PC-9 (cell line): Measurements from ENCODE around the gene TMCC2. TPM values are rescaled to one million over a fixed set of nuclear protein-coding genes. Genes with fewer than 3 reads are reported as not detected.
"Not testable (repeated sequence)": the region's sequence is repeated elsewhere in the genome, so short reads cannot be mapped to it uniquely, and the experiment has no call there.

Source experiments
- BruUV-seq: library from RNA; stranded (reverse); fragments of 400-500 nt; replicated peaks from 2 replicates; lab custom pipeline; 2021; lab: Mats Ljungman, UMichigan
- CTCF ChIA-PET: fragments of 300-600 bp; sonication (Branson Sonifier 250); formaldehyde crosslinking; loops from one replicate; lab custom pipeline; 2022; ENCODE audit warnings: antibody characterized with exemption; lab: Charles Lee
- POLR2A ChIA-PET: fragments of 300-600 bp; sonication (Branson Sonifier 250); formaldehyde crosslinking; loops from one replicate; lab custom pipeline; 2022; ENCODE audit warnings: antibody characterized with exemption; ENCODE audit not compliant: unreplicated experiment; lab: Charles Lee
- DNase-seq, 2 experiments: peaks; one replicate each; pipeline versions ENCODE4 v3.0.0 to v3.0.0-alpha.2; 2015 to 2022; ENCODE audit warnings: mixed read lengths in 1 of 2
- H2AFZ ChIP-seq: fragments of 200-600 bp; sonication (generic); 2 replicates; pipeline ENCODE4 v1.8.1; 2017; ENCODE audit warnings: antibody characterized with exemption
- H3F3A ChIP-seq: fragments of 200-600 bp; sonication (generic); 2 replicates; pipeline ENCODE4 v1.8.1; 2017; ENCODE audit warnings: antibody characterized with exemption, mild to moderate bottlenecking, low read depth; ENCODE audit not compliant: insufficient read depth
- H3K27ac ChIP-seq: fragments of 200-600 bp; sonication (generic); 2 replicates; pipeline ENCODE4 v1.6.1; 2016; ENCODE audit warnings: mixed run types
- H3K27me3 ChIP-seq: fragments of 200-600 bp; sonication (generic); 2 replicates; pipeline ENCODE4 v1.6.1; 2016; ENCODE audit warnings: low read depth, mixed run types; ENCODE audit not compliant: insufficient read depth
- H3K36me3 ChIP-seq: fragments of 200-600 bp; sonication (generic); 2 replicates; pipeline ENCODE4 v1.6.1; 2016; ENCODE audit warnings: low read depth, mixed run types
- H3K4me1 ChIP-seq: fragments of 200-600 bp; sonication (generic); replicated peaks from 2 replicates; pipeline ENCODE4 v1.6.1; 2016; ENCODE audit warnings: mixed run types; ENCODE audit not compliant: insufficient read depth
- H3K4me2 ChIP-seq: fragments of 200-600 bp; sonication (generic); 2 replicates; pipeline ENCODE4 v1.6.1; 2017; ENCODE audit warnings: mixed run types
- H3K4me3 ChIP-seq: fragments of 200-600 bp; sonication (generic); 2 replicates; pipeline ENCODE4 v1.6.1; 2016; ENCODE audit warnings: mixed run types
- H3K79me2 ChIP-seq: fragments of 200-600 bp; sonication (generic); 2 replicates; pipeline ENCODE4 v1.6.1; 2017; ENCODE audit warnings: low read depth, mixed run types
- H3K9me2 ChIP-seq: fragments of 200-600 bp; sonication (generic); 2 replicates; pipeline ENCODE4 v1.8.1; 2017; ENCODE audit warnings: mild to moderate bottlenecking; ENCODE audit not compliant: insufficient read depth
- H3K9me3 ChIP-seq: fragments of 200-600 bp; sonication (generic); 2 replicates; pipeline ENCODE4 v1.8.1; 2016; ENCODE audit warnings: low read depth; ENCODE audit not compliant: insufficient read depth
- H4K20me1 ChIP-seq: fragments of 200-600 bp; sonication (generic); 2 replicates; pipeline ENCODE4 v1.8.1; 2017; ENCODE audit not compliant: insufficient read depth
- CTCF ChIP-seq: fragments of 200-600 bp; sonication (generic); conservative IDR thresholded peaks from 2 replicates; pipeline ENCODE4 v1.6.1; 2017; ENCODE audit warnings: mixed run types, antibody characterized with exemption, mild to moderate bottlenecking, moderate library complexity
- EZH2 ChIP-seq: fragments of 200-600 bp; sonication (generic); IDR thresholded peaks from 2 replicates; pipeline ENCODE4 v1.8.0; 2017; ENCODE audit warnings: antibody characterized with exemption, low read depth
- intact Hi-C: fragments of 100-400 bp; cut with micrococcal nuclease; formaldehyde crosslinking; loops from one replicate; pipeline ENCODE4 v1.10.0; 2022; ENCODE audit not compliant: unreplicated experiment
- total RNA-seq: library from RNA; stranded (reverse); gene quantifications from 2 replicates; pipeline ENCODE4 v1.2.3, GENCODE V29; 2021

Gene TMCC2
- total RNA-seq, 1 experiment from 2014 or later = 0.79 TPM

GRCh38 chr1:205232127-205232820 lies 4.5 kb downstream of the TMCC2 start:
- CTCF ChIA-PET = no interaction called here

DNA sequence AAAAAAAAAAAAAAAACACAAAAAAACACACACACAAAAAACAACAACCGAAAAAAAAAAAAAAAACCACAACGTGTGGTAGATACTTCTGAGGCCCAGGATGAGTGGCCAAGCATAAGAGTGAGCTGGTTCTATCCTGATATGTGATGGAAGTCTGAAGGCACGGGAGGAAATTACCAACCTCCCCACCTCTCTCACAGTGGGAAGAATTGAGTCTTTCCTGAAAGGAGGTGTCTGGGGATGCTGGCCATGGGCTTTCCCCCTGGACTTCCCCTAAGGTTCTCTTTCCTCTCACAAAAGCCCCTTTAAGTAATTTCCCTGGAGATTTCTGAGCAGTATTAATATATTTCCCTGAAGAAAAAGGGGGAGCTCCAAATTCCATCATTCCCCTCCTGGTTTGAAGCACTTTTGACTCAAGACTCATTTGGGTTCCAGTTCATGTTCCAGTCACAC lies 5.2 kb downstream of the TMCC2 start:
- Histone ChIP-seq H2AFZ (no peak overlapping the region), H3F3A (peaks cover 4% of the 10 kb centered on the region; the same call in 1 of the 2 replicates), H3K4me1 (no peaks in the 10 kb centered on the region), H3K79me2 (no peaks in the 10 kb centered on the region), H4K20me1 (no peaks in the 10 kb centered on the region), H3K4me2 (no peak overlapping the region), H3K36me3 (no peaks in the 10 kb centered on the region), H3K9me2 (no peaks in the 10 kb centered on the region), H3K27me3 (peaks cover 10% of the 10 kb centered on the region; the same call in 1 of the 2 replicates), H3K9me3 (no peaks in the 10 kb centered on the region), H3K4me3 (no peak overlapping the region), H3K27ac (no peak overlapping the region)
- DNase-seq = no peak
- CTCF ChIA-PET = no interaction called here
- TF ChIP-seq EZH2 (no peak), CTCF (no peak)
- no TSS peak for BruUV-seq
- POLR2A ChIA-PET = no interaction called here
- intact Hi-C loops = no loop called here

More at GRCh38 chr1:205232127-205232820, 4.5 kb downstream of the TMCC2 start:
- Histone ChIP-seq H3K9me2 (no peaks in the 10 kb centered on the region), H3K79me2 (no peaks in the 10 kb centered on the region), H3K36me3 (no peaks in the 10 kb centered on the region), H4K20me1 (no peaks in the 10 kb centered on the region), H3K27me3 (peaks cover 5% of the 10 kb centered on the region; the same call in 1 of the 2 replicates), H3K4me2 (no peak overlapping the region), H3K27ac (no peak overlapping the region), H3K4me1 (0 out of 2 replicates have a peak, but pooled peaks cover 3% of the 10 kb centered on the region), H3K9me3 (no peaks in the 10 kb centered on the region), H3K4me3 (no peak overlapping the region), H3F3A (peaks cover 4% of the 10 kb centered on the region; the same call in 1 of the 2 replicates), H2AFZ (no peak overlapping the region)
- TF ChIP-seq CTCF (no peak), EZH2 (no peak)
- POLR2A ChIA-PET = no interaction called here
- intact Hi-C loops = no loop called here
- BruUV-seq = no TSS peak
- no peak for DNase-seq

- H3K79me2 ChIP-seq, intact Hi-C loops, H3K4me3 ChIP-seq, BruUV-seq, H3K36me3 ChIP-seq, H3F3A ChIP-seq, H2AFZ ChIP-seq, H3K4me2 ChIP-seq, DNase-seq, H3K9me2 ChIP-seq, H3K27ac ChIP-seq, H4K20me1 ChIP-seq, H3K4me1 ChIP-seq, H3K9me3 ChIP-seq: not testable (repeated sequence)
- POLR2A ChIA-PET = interaction anchor here (0.6 kb wide), 1 partner anchor 12 kb away, joined by 4 read pairs; no protein-coding TSS in a partner anchor
- CTCF ChIA-PET = interaction anchor here (0.7 kb wide), 2 partner anchors 111 to 213 kb away, joined by 3 to 7 read pairs; no protein-coding TSS in a partner anchor
- peaks cover 13% of the 10 kb centered on the region; the same call in 1 of the 2 replicates for H3K27me3 ChIP-seq
Observed at GRCh38 chr1:205233986-205234385, 6.2 kb downstream of the TMCC2 start.
